Adipocyte (in vitro differentiated cells): ENCODE measurements around the gene SCEL.

ENCODE experiments used
- DNase-seq: peaks from one replicate; pipeline ENCODE4 v3.0.0-alpha.2; 2015; ENCODE audit warnings: low read depth
- H3K27me3 ChIP-seq: replicated peaks from 2 replicates; pipeline ENCODE4 v1.7.0; 2013; ENCODE audit warnings: mild to moderate bottlenecking, low read length, moderate library complexity; ENCODE audit not compliant: control insufficient read depth, insufficient read depth
- H3K36me3 ChIP-seq: 2 replicates; pipeline ENCODE4 v1.7.0; 2013; ENCODE audit warnings: low read length, mild to moderate bottlenecking, moderate library complexity; ENCODE audit not compliant: control insufficient read depth, insufficient read depth, severe bottlenecking
- H3K4me1 ChIP-seq: 2 replicates; pipeline ENCODE4 v1.7.0; 2013; ENCODE audit warnings: mild to moderate bottlenecking, low read length, moderate library complexity; ENCODE audit not compliant: control insufficient read depth, insufficient read depth
- H3K4me3 ChIP-seq: 2 replicates; pipeline ENCODE4 v1.7.0; 2013; ENCODE audit warnings: mild to moderate bottlenecking, low read length, moderate library complexity
- H3K9ac ChIP-seq: 2 replicates; pipeline ENCODE4 v1.7.0; 2013; ENCODE audit warnings: mild to moderate bottlenecking, low read length, moderate library complexity
- H3K9me3 ChIP-seq: 2 replicates; pipeline ENCODE4 v1.7.0; 2013; ENCODE audit warnings: mild to moderate bottlenecking, low read length, moderate library complexity; ENCODE audit not compliant: control insufficient read depth

Gene SCEL

GRCh38 chr13:77536358-77536757 is 852 bp downstream of the SCEL start:
- DNase-seq = no peak
- Histone ChIP-seq H3K36me3 (no peaks in the 10 kb centered on the region), H3K4me1 (peaks cover 9% of the 10 kb centered on the region), H3K9ac (no peak overlapping the region), H3K27me3 (no peaks in the 10 kb centered on the region), H3K9me3 (no peaks in the 10 kb centered on the region), H3K4me3 (no peak overlapping the region)

DNA sequence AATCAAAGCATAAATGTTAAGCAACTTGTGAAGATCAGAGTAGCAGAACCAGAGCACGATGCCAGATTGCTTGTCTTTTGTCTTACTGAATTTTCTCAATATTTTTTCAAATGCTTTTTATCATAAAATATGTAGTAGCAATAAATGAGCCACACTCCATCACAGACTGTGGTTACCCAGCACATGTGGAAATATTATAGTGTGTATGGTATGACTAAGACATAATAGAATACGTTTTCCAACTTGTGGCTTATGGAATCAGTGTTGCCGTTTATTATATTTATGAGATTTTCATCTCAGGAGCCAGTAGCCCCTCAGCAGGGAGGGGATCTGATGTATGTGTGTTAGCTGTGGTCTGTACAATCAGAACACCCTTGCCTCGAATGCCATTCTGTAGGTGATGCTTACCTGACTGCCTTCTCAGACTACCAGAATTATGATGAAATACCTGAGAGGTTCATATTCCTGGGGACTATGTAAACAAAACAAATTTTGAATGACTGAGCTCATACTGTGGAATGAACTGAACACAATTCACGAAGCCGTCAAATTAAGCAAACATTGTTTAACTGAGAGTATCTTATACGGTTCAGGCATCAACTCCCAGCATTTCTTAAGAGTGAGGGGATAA is 1.9 kb downstream of the SCEL start:
- no peaks in the 10 kb centered on the region for H3K36me3 ChIP-seq
- H3K27me3 ChIP-seq = no peaks in the 10 kb centered on the region
- H3K9ac ChIP-seq = no peak overlapping the region
- no peak overlapping the region for H3K4me3 ChIP-seq
- no peak for DNase-seq
- no peaks in the 10 kb centered on the region for H3K9me3 ChIP-seq
- H3K4me1 ChIP-seq = peaks cover 9% of the 10 kb centered on the region

- H3K27me3 ChIP-seq = no peaks in the 10 kb centered on the region
- H3K9me3 ChIP-seq = no peaks in the 10 kb centered on the region
- H3K9ac ChIP-seq = no peak overlapping the region
- no peaks in the 10 kb centered on the region for H3K36me3 ChIP-seq
- H3K4me3 ChIP-seq = no peak overlapping the region
- peaks cover 15% of the 10 kb centered on the region for H3K4me1 ChIP-seq
- DNase-seq = no peak
Measured at GRCh38 chr13:77543711-77544110, 8.2 kb downstream of the SCEL start.

DNA sequence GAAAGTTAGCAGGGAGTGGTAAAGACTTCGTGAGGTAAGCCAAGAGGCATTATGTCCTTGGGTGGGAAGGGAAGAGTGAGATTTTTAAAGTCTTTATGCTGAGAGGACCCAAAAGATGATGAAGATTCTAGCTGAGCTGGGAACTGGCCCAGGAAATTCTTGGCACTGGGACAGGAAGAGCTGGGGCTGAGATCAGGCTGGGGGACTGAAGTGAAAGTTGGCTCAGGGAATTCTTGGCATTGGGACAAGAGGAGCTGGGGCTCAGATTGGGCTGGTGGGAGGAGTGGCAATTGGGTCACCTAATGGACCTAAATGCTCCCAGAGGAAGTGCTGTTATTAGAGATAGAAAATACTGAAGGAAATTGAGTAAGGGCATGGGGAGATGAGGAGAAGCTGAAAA is 8.8 kb downstream of the SCEL start:
- DNase-seq = peak; percentile 38
- H3K9me3 ChIP-seq = no peaks in the 10 kb centered on the region
- no peak overlapping the region for H3K9ac ChIP-seq
- no peak overlapping the region for H3K4me3 ChIP-seq
- H3K4me1 ChIP-seq = peaks cover 12% of the 10 kb centered on the region
- no peaks in the 10 kb centered on the region for H3K27me3 ChIP-seq
- H3K36me3 ChIP-seq = no peaks in the 10 kb centered on the region

GRCh38 chr13:77544758-77545338 is 9.3 kb downstream of the SCEL start:
- no peak overlapping the region for H3K4me3 ChIP-seq
- no peaks in the 10 kb centered on the region for H3K27me3 ChIP-seq
- peaks cover 12% of the 10 kb centered on the region for H3K4me1 ChIP-seq
- no peaks in the 10 kb centered on the region for H3K36me3 ChIP-seq
- no peaks in the 10 kb centered on the region for H3K9me3 ChIP-seq
- no peak for DNase-seq
- H3K9ac ChIP-seq = no peak overlapping the region

GRCh38 chr13:77545626-77546412 is 10.3 kb downstream of the SCEL start:
- peaks cover 12% of the 10 kb centered on the region for H3K4me1 ChIP-seq
- no peak overlapping the region for H3K4me3 ChIP-seq
- DNase-seq = no peak
- no peaks in the 10 kb centered on the region for H3K9me3 ChIP-seq
- H3K9ac ChIP-seq = no peak overlapping the region
- H3K27me3 ChIP-seq = no peaks in the 10 kb centered on the region
- no peaks in the 10 kb centered on the region for H3K36me3 ChIP-seq

- Histone ChIP-seq H3K4me1 (peaks cover 12% of the 10 kb centered on the region), H3K4me3 (no peak overlapping the region), H3K27me3 (no peaks in the 10 kb centered on the region), H3K9ac (no peak overlapping the region), H3K9me3 (no peaks in the 10 kb centered on the region), H3K36me3 (no peaks in the 10 kb centered on the region)
- DNase-seq = no peak
Measured at GRCh38 chr13:77548095-77548494, 12.6 kb downstream of the SCEL start.

DNA sequence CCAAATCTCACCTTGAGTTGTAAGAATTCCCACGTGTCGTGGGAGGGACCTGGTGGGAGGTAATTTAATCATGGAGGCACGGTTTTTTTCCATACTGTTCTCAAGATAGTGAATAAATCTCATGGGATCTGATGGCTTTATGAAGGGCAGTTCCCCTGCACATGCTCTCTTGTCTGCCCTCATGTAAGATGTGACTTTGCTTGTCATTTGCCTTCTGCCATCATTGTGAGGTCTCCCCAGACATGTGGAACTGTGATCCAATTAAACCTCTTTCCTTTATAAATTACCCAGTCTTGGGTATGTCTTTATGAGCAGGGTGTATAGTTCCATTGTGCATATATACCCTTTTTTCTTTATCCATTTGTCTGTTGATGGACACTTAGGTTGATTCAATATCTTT is 13.1 kb downstream of the SCEL start:
- Histone ChIP-seq H3K4me3 (no peak overlapping the region), H3K4me1 (peaks cover 12% of the 10 kb centered on the region), H3K9me3 (no peaks in the 10 kb centered on the region), H3K9ac (no peak overlapping the region), H3K27me3 (no peaks in the 10 kb centered on the region), H3K36me3 (no peaks in the 10 kb centered on the region)
- no peak for DNase-seq

- H3K4me1 ChIP-seq = no peaks in the 10 kb centered on the region
- H3K36me3 ChIP-seq = no peaks in the 10 kb centered on the region
- H3K9ac ChIP-seq = no peak overlapping the region
- H3K4me3 ChIP-seq = no peak overlapping the region
- no peaks in the 10 kb centered on the region for H3K27me3 ChIP-seq
- no peak for DNase-seq
- no peaks in the 10 kb centered on the region for H3K9me3 ChIP-seq
Measured at GRCh38 chr13:77554069-77554468, 18.6 kb downstream of the SCEL start.

DNA sequence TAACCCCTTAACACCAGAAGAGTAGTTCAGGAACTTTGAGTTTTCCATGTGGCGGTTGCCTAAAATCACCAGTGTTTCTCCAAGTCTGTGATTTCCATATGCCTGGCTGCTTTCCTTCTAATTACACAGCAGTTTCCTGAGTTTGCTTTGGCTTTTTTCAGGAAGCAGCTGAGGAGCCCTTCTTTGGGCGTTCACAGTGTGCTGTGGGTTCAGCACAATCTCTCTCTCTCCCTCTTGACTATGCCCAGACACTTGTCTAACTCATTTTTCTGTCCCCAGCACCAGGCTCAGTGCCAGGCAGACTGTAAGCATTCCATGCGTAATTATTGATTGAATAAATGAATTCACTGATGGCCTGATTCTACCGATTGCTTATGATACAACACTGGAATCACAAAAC is 19.7 kb downstream of the SCEL start:
- Histone ChIP-seq H3K4me3 (no peak overlapping the region), H3K36me3 (no peaks in the 10 kb centered on the region), H3K9me3 (no peaks in the 10 kb centered on the region), H3K4me1 (no peaks in the 10 kb centered on the region), H3K27me3 (no peaks in the 10 kb centered on the region), H3K9ac (no peak overlapping the region)
- no peak for DNase-seq

GRCh38 chr13:77558016-77558415 is 22.5 kb downstream of the SCEL start:
- H3K4me3 ChIP-seq = no peak overlapping the region
- no peaks in the 10 kb centered on the region for H3K36me3 ChIP-seq
- no peaks in the 10 kb centered on the region for H3K9me3 ChIP-seq
- DNase-seq = no peak
- H3K9ac ChIP-seq = no peak overlapping the region
- no peaks in the 10 kb centered on the region for H3K27me3 ChIP-seq
- H3K4me1 ChIP-seq = no peaks in the 10 kb centered on the region
